GM12874 (cell line): ENCODE measurements around the gene BBS5.

Experiments
- CTCF ChIP-seq: IDR thresholded peaks from 2 replicates; pipeline ENCODE4 v1.5.1; 2011; ENCODE audit warnings: low read depth, mild to moderate bottlenecking, control low read depth, low read length, moderate library complexity; ENCODE audit not compliant: insufficient read depth

The BBS5 gene

GRCh38 chr2:169510496-169510895, 31.2 kb downstream of the BBS5 start:
- no peak for TF ChIP-seq CTCF

GRCh38 chr2:169511818-169512217, 32.5 kb downstream of the BBS5 start:
- no peak for TF ChIP-seq CTCF

GRCh38 chr2:169512525-169512924, 33.2 kb downstream of the BBS5 start:
- TF ChIP-seq CTCF, result no peak

- no peak for TF ChIP-seq CTCF
Observed at GRCh38 chr2:169513094-169513493, 33.8 kb downstream of the BBS5 start.

- no peak for TF ChIP-seq CTCF
Observed at GRCh38 chr2:169513926-169514325, 34.6 kb downstream of the BBS5 start.

GRCh38 chr2:169520896-169521295, 41.6 kb downstream of the BBS5 start:
- no peak for TF ChIP-seq CTCF

GRCh38 chr2:169523681-169524080, 44.4 kb downstream of the BBS5 start:
- no peak for TF ChIP-seq CTCF

GRCh38 chr2:169525434-169525833, 46.1 kb downstream of the BBS5 start:
- TF ChIP-seq CTCF, result no peak
